Left colon (tissue), 2 donors: Measurements from ENCODE around the gene TRPM5. TPM values are rescaled to one million over a fixed set of nuclear protein-coding genes. Genes with fewer than 3 reads are reported as not detected.

Source experiments
- ATAC-seq: fragments of 200-7000 bp; cut with Tn5 transposase; one replicate; pipeline ENCODE4 v1.9.1; 2020; ENCODE audit warnings: mild to moderate bottlenecking, moderate library complexity
- DNase-seq, 2 donors: peaks; one replicate each; pipeline ENCODE4 v3.0.0-alpha.2; 2020
- intact Hi-C, 2 donors: fragments of 100-400 bp; cut with DNase I in 1 of 2; cut with micrococcal nuclease in 1 of 2; formaldehyde crosslinking; loops; one replicate each; pipeline versions ENCODE4 v1.11.2 to v1.14.0; 2022; cut with DNase I, micrococcal nuclease
- total RNA-seq, 2 donors: library from RNA; stranded (reverse); fragmentation: NEBNext Ultra II Directional; extraction: Animal tissue kit (Norgen Biotek cat#: 25700); gene quantifications; one replicate each; pipeline ENCODE4 v1.2.1, GENCODE V29; 2021
- donor health status: DM: no; HTN: no; CAD: no.
- donor health status: DM: yes; HTN: yes; CAD: no.

TRPM5 gene
- total RNA-seq, 2 donors from 2014 or later: 2.0 to 3.8 TPM

DNA sequence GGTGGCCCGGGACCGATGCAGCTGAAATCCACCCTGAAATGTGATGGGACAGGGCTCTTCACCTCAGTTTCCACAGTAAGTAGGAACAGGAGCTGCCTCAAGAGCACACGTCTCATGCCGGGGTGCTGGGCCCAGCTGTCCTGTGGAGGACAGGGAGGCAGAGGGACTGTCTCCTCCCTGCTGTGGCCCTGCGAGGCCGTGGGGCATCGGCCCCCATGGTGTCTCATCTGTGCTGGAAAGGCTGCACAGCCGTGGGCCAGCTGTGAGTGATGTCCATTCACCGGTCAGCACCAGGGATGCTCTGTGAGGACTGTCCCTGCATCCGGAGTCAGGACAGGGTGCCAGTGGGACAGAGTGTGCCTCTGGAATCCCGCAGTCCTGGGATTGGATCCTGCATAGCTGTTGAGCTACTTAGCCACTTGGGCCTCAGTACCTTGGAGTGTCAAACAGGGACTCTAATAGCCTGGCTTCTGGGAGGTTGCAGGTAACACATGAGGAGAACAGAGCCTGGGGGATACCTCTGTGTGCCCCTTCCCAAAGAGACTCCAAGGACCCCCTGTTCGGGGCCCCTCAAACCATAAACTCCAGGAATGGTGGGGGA, 16.5 kb downstream of the TRPM5 start:
- DNase-seq (no peak), ATAC-seq (peak; percentile 12)
- intact Hi-C loops: loop anchor here (5.0 to 10.0 kb wide), 3 partner anchors 99 to 467 kb away; no protein-coding TSS in a partner anchor

DNA sequence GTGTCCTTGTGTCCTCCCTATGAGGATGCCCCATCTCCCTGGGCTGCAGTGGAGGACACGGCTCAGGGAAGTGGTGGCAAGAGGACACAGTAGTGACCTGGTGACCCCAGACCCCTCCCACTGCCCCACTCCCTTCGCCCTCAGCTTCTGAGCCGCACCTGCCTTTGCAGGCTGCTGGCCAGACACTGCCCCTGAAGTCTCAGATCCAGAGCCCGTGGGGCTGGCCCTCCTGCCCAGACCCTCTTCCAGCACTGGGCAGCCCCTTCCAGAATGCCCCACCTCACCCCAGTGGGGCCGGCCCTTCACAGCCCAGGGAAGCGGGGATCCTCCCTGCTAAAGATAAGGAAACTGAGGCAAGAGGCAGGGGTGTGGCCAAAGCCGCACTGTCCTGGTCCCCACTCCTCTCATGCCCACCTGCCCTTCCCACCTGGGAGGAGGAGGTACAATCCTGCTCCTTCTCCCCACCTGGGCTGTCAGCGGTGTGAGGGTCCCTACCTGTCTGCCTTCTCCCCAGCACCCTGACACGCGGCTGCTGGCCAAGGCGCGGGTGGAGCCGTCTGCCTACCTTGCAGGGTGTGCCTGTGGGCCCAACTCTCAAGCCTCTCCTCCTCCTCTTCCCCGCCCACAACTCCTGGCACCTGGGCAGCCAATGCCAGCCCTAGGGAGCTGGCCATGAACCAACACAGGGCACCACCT, 17.3 kb downstream of the TRPM5 start:
- intact Hi-C loops: loop anchor here (5.0 to 10.0 kb wide), 3 partner anchors 100 to 468 kb away; no protein-coding TSS in a partner anchor
- ATAC-seq (peak; percentile 88), DNase-seq (peak; percentile 78 to 80)

DNA sequence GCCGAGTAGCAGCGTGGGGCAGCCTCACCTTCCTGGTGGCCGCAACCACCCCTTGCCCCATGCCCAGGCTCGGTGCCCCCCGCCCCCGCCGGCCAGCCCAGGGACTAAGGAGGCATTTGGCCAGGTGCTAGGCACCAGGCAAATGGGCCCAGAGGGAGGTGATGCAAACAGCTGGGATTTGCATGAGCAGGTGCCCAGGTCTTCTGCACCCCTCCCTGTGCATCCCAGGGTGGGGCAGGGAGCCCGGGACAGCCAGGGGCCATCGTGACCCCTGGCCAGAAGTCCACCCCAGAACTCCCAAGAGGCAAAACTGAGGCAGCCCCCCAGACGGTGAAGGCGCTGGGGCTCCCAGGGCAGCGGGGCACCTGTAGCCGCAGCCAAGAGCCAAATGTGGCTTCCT, 18.1 kb downstream of the TRPM5 start:
- ATAC-seq: no peak
- no peak for DNase-seq
- intact Hi-C loops: loop anchor here (5.0 to 10.0 kb wide), 3 partner anchors 101 to 469 kb away; no protein-coding TSS in a partner anchor

DNA sequence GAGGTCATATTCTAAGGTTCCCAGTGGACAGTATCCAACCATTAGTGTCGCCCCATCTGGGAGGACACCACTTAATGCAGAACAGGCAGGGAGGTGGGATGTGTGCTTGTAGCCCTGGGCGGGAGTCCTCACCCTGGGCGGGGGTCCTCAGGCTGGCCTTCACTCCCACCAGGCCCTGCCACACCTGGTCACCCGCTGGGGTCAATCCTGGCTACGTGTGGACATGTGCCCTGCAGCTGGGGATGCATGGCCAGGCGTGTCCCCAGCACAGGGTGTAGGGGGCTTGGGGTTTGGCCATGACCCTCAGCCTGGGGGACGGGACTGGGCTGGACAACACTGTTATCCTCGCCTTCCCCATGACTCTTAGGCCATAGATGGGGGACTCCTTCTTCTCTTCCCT, 18.8 kb downstream of the TRPM5 start:
- no peak for DNase-seq
- ATAC-seq: no peak
- intact Hi-C loops: loop anchor here (5.0 to 10.0 kb wide), 3 partner anchors 102 to 469 kb away; no protein-coding TSS in a partner anchor

- DNase-seq (no peak), ATAC-seq (no peak)
- intact Hi-C loops: loop anchor here (5.0 to 10.0 kb wide), 6 partner anchors 102 to 470 kb away; partner anchors contain the start of genes C11orf21 (in 1 of the 2) and TSPAN32 (in 1 of the 2)
Measured at GRCh38 chr11:2424811-2425495, 19.4 kb downstream of the TRPM5 start.

DNA sequence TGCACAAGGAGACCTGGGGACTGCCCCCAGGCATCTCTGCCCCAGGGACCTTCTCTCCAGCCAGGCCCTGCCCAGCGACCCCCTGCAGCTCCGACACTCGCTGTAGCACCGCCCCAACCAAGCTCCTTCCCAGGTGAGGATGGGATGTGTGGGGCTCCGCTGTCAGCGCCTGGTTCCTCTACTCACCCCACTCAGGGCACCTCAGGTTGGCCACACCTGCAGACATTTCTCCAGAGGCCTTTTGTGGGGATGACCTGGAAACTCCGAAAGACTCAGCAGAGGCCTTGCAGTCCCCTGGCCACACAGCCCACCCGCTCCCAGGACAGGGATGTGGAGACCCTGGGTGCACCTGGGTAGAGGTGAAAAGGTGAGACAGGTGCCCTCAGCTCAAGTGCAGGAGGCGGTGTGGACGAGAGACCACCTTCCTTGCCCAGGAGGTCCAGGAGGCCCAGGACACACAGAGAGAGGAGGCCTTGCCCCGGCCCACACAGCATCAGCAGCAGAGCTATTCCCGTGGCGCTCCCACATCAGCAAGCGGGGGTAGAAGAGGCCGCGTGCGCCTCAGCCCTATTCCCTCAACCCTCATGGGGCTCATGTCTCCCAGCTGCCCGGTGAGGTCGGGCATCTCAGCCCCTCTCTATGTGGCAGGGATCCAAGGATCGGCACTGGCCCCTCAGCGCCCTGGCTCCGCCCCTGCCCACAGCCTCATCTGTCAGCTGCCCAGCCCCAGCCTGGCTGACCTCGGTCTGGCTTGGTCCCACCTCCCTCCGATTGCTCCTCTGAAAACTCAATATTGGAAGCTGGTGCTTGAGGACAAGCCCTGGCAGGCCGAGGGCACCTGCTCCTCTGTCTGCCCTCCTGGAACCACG, 20.9 kb downstream of the TRPM5 start:
- DNase-seq (no peak), ATAC-seq (no peak)
- intact Hi-C loops: loop anchor here (5.0 to 10.0 kb wide), 4 partner anchors 116 to 471 kb away; partner anchors contain the start of genes C11orf21 (in 1 of the 2) and TSPAN32 (in 1 of the 2)

- intact Hi-C loops: loop anchor here (5.0 to 10.0 kb wide), 4 partner anchors 115 to 472 kb away; partner anchors contain the start of genes C11orf21 (in 1 of the 2) and TSPAN32 (in 1 of the 2)
- no peak for DNase-seq
- no peak for ATAC-seq
Measured at GRCh38 chr11:2422461-2423156, 21.7 kb downstream of the TRPM5 start.

DNA sequence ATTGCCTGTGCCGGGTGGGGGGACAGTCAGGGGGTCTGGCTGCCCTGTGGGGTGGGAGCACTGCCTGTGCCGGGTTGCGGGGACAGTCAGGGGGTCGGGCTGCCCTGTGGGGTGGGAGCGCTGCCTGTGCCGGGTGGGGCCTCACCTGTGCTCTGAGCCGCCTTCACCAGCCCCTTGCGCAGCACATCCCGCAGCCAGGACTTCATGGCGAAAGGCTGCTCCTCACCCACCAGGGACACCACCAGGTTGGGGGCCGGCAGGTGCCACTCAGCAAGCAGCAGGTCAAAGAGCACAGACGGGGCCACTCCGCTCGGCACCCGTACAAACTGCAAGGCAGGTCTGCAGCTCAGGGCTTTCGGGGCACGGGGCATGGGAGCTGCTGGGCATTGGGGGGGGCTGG, 22.3 kb downstream of the TRPM5 start:
- DNase-seq: no peak
- intact Hi-C loops: loop anchor here (5.0 to 10.0 kb wide), 4 partner anchors 115 to 473 kb away; partner anchors contain the start of genes C11orf21 (in 1 of the 2) and TSPAN32 (in 1 of the 2)
- ATAC-seq: no peak

DNA sequence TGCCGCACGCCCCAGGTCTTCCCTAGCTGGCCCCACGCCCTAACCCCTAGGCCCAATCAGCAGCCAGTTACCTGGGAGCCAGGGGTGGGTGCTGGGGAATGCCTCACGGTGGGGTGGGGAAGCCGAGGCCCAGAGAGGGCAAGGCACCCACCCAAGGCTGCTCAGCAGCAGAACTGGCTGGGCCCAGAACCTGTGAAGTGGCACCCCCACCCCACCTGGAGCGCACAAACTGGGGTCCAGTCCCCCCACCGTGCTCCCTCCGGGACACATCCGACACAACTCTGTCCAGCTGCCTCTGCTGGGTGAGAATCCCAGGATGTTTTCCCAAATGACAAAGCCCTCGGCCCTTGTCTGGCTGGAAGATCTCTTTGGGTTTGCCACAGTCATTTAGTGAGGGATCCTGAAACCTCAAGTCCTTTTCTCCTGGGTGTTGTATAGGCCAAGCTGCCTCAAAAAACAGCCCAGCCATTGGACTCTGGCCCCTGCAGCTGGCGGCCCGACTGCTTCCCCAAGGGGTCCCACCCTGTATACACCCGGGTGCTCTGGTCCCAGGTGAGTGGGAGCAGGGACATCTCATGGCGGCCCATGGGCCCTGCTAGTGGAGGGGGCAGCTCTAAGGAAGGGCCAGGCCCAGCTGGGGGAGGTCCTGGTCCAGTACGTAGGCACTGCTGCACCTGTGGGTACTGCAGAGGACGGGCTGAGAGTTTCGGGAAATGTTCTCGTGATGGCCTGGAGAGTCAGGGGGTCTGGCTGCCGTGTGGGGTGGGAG, 22.9 kb downstream of the TRPM5 start:
- intact Hi-C loops: loop anchor here (5.0 to 10.0 kb wide), 4 partner anchors 114 to 473 kb away; partner anchors contain the start of genes C11orf21 (in 1 of the 2) and TSPAN32 (in 1 of the 2)
- ATAC-seq (no peak), DNase-seq (no peak)

DNA sequence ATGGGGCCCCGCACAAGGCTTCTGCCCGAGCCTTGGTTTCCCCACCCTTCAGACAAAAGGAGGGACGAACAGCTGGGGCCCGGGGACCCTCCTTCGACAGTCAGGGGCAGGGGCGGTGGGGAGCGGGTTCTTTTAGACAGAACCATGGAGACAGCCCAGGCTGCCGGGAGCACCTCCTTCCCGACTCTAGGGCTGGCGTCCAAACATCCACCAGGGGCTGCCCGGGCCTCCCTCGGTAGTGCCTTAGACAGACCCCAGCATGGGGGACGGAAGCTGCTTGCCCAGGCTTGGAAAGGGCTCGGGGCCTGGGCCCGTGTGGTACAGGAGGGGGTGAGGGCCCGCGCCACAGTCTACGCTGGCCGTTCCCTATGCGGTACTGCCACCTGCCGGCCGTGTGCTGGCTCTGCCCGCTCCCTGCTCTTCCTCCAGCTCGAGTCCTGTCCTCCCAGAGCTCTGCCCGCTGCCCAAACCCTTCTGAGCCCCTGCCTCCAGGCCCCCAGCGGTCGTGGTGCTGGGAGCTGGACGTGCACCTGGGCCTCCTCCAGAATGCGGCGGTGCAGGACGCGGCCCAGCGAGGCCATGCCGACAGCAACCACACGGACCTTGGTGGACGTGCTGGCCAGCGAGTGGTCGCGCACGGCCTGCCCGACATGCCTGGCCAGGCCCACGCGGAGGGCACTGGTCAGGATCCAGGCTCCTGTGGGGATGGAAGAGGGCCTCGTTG, 23.6 kb downstream of the TRPM5 start:
- DNase-seq: peak in 1 of 2 donors; percentile 82
- peak; percentile 87 for ATAC-seq
- intact Hi-C loops: loop anchor here (5.0 to 10.0 kb wide), 4 partner anchors 113 to 474 kb away; partner anchors contain the start of genes C11orf21 (in 1 of the 2) and TSPAN32 (in 1 of the 2)

- intact Hi-C loops: loop anchor here (5.0 to 10.0 kb wide), 4 partner anchors 113 to 475 kb away; partner anchors contain the start of genes C11orf21 (in 1 of the 2) and TSPAN32 (in 1 of the 2)
- ATAC-seq (peak; percentile 72), DNase-seq (peak; percentile 56 to 90)
Measured at GRCh38 chr11:2419638-2420501, 24.4 kb downstream of the TRPM5 start.

GRCh38 chr11:2418693-2419360, 25.5 kb downstream of the TRPM5 start:
- intact Hi-C loops: no loop called here
- DNase-seq: no peak
- no peak for ATAC-seq

GRCh38 chr11:2417856-2418692, 26.2 kb downstream of the TRPM5 start:
- DNase-seq (no peak), ATAC-seq (no peak)
- intact Hi-C loops: no loop called here

DNA sequence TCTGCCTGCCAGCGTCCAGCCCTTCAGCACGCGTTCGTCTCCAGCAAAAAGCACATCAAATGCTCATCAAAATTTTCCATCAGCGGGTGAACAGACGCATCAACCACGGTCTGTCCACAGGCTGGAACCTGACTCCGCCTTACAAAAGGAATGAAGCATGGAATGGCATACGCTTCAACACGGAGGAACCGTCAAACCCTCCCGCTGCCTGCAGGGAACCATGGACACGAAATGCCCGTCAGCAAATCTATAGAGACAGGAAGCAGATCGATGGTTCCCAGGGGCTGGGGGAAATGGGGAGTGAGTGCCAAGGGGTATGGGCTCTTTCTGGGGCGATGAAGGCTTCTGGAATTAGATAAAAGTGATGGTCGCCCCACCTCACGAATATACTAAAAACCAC, 27.5 kb downstream of the TRPM5 start:
- DNase-seq (no peak), ATAC-seq (no peak)
- intact Hi-C loops: no loop called here
